IPS-20b (cell line): ENCODE measurements around the gene CCDC112.

Experiments used
- H3K27ac ChIP-seq: one replicate; pipeline ENCODE4 v1.5.1; 2013; ENCODE audit warnings: low read length
- H3K27me3 ChIP-seq: 2 replicates; pipeline ENCODE4 v1.6.1; 2013; ENCODE audit warnings: mild to moderate bottlenecking, low read length, inconsistent platforms; ENCODE audit not compliant: insufficient read depth
- H3K36me3 ChIP-seq: 2 replicates; pipeline ENCODE4 v1.6.1; 2013; ENCODE audit warnings: low read depth, mild to moderate bottlenecking, inconsistent platforms, low read length, moderate library complexity; ENCODE audit not compliant: insufficient read depth
- H3K4me1 ChIP-seq: 2 replicates; pipeline ENCODE4 v1.6.1; 2013; ENCODE audit warnings: mild to moderate bottlenecking, control low read depth, inconsistent platforms, low read length, moderate library complexity; ENCODE audit not compliant: insufficient read depth
- H3K4me3 ChIP-seq: 2 replicates; pipeline ENCODE4 v1.5.1; 2013; ENCODE audit warnings: mild to moderate bottlenecking, low read length, inconsistent platforms
- H3K9ac ChIP-seq: 2 replicates; pipeline ENCODE4 v1.6.1; 2013; ENCODE audit warnings: low read depth, mild to moderate bottlenecking, inconsistent platforms, low read length, moderate library complexity
- H3K9me3 ChIP-seq: 2 replicates; pipeline ENCODE4 v1.6.1; 2013; ENCODE audit warnings: mild to moderate bottlenecking, low read depth, low read length, inconsistent platforms; ENCODE audit not compliant: insufficient read depth

CCDC112 gene

GRCh38 chr5:115296124-115297022, at the start of gene CCDC112:
Gene CCDC112, minus strand, starts transcription at chr5:115296654. Its CDS starts 111 bp downstream, at chr5:115296543.
- Histone ChIP-seq H3K27me3 (no peaks in the 10 kb centered on the region), H3K27ac (peak within 1 kb of the TSS; percentile 61)

DNA sequence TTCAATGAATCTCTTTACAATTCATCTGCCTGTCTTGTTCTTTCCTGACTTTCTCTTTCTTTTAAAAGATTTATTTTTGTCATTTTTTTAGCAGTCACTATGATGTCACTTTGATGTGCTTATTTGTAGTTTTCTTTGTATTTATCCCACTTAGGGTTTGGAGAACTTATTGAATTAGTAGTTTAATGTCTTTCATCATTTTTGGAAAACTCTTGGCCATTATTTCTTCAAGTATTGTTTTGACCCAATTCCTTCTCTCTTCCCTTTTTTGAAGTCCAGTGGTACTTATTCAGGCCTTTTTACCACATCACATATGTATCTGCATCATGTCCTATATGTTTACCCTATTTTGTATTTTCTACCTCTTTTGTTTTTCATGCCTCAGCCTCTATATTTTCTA, 48.9 kb upstream of the CCDC112 start:
- no peaks in the 10 kb centered on the region for H3K9me3 ChIP-seq
- no peaks in the 10 kb centered on the region for H3K27me3 ChIP-seq
- H3K4me1 ChIP-seq: no peaks in the 10 kb centered on the region
- no peak overlapping the region for H3K27ac ChIP-seq
- H3K9ac ChIP-seq: no peak overlapping the region
- no peaks in the 10 kb centered on the region for H3K36me3 ChIP-seq
- no peak overlapping the region for H3K4me3 ChIP-seq

More at GRCh38 chr5:115296124-115297022, at the start of gene CCDC112:
- Histone ChIP-seq H3K36me3 (no peaks in the 10 kb centered on the region), H3K4me1 (peaks cover 3% of the 10 kb centered on the region; the same call in 1 of the 2 replicates), H3K9me3 (no peaks in the 10 kb centered on the region), H3K9ac (peak within 1 kb of the TSS; percentile 93), H3K4me3 (peak within 1 kb of the TSS; percentile 92)

- Histone ChIP-seq H3K4me1 (no peaks in the 10 kb centered on the region), H3K4me3 (no peak overlapping the region), H3K9ac (no peak overlapping the region), H3K27me3 (no peaks in the 10 kb centered on the region), H3K27ac (no peak overlapping the region), H3K36me3 (no peaks in the 10 kb centered on the region), H3K9me3 (no peaks in the 10 kb centered on the region)
Observed at GRCh38 chr5:115343855-115344254, 47.4 kb upstream of the CCDC112 start.

DNA sequence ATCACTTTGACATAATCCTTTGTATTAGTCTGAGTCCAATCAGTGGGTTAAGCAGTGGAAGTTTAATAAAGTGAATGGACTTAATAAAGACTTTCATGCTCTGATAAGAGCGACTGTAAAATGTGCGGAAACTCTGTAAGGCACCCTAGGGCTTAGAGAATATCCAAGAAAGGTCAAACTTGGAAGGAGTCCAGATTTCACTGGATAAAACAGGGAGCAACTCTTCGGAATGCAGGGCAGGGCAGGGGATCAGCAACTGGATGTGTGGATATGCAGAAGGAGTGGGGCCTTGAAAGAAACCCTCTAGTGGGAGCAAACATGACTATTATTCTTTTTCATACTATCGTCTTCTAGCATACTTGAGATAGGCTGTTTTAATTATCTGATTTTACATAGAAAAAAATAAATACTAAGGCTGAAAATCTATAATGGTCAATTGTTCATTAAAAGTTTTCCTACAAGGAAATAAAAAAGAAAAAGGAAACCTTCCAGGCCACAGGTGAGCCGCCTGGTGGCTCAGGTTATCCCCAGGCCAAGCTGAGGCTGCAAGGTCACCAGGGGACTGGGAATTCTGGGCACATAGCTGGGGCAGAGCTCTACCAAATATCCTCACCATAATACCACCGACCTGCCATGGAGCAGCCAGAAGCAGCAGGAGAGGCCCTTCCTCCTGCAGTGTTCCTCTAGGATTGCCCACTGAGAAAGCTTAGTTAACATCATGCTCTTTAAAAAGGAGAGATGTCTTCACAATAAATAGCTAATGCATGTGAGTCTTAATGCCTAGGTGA, 46.3 kb upstream of the CCDC112 start:
- H3K36me3 ChIP-seq: no peaks in the 10 kb centered on the region
- no peak overlapping the region for H3K9ac ChIP-seq
- H3K27me3 ChIP-seq: no peaks in the 10 kb centered on the region
- H3K9me3 ChIP-seq: no peaks in the 10 kb centered on the region
- no peak overlapping the region for H3K4me3 ChIP-seq
- H3K4me1 ChIP-seq: no peaks in the 10 kb centered on the region
- no peak overlapping the region for H3K27ac ChIP-seq

- Histone ChIP-seq H3K9me3 (no peaks in the 10 kb centered on the region), H3K4me1 (no peaks in the 10 kb centered on the region), H3K9ac (no peak overlapping the region), H3K27me3 (no peaks in the 10 kb centered on the region), H3K36me3 (no peaks in the 10 kb centered on the region), H3K4me3 (no peak overlapping the region), H3K27ac (no peak overlapping the region)
Observed at GRCh38 chr5:115341745-115342144, 45.3 kb upstream of the CCDC112 start.

DNA sequence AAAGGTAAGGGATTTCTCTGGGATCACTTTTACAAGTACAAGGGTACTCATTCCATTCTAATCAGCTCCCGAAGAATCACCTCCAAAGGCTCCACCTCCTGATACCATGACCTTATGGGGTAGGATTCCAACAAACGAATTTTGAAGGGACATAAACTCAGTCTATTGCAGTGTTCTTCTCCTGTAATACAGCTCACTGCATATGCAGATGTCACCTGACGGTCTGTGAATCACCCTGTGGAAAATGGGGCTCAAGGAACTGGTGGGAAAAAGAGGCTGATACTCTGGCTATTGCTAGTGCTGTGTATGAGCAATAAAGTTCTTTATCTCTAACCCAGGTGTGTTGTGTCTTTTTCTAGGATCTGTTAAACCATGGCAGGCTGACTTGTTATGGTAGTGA, 42.4 kb upstream of the CCDC112 start:
- H3K27me3 ChIP-seq: no peaks in the 10 kb centered on the region
- H3K9me3 ChIP-seq: no peaks in the 10 kb centered on the region
- no peak overlapping the region for H3K4me3 ChIP-seq
- no peaks in the 10 kb centered on the region for H3K4me1 ChIP-seq
- no peaks in the 10 kb centered on the region for H3K36me3 ChIP-seq
- H3K9ac ChIP-seq: no peak overlapping the region
- H3K27ac ChIP-seq: no peak overlapping the region

- no peaks in the 10 kb centered on the region for H3K4me1 ChIP-seq
- no peak overlapping the region for H3K4me3 ChIP-seq
- no peaks in the 10 kb centered on the region for H3K27me3 ChIP-seq
- no peak overlapping the region for H3K27ac ChIP-seq
- H3K36me3 ChIP-seq: no peaks in the 10 kb centered on the region
- no peak overlapping the region for H3K9ac ChIP-seq
- H3K9me3 ChIP-seq: no peaks in the 10 kb centered on the region
Observed at GRCh38 chr5:115337882-115338281, 41.4 kb upstream of the CCDC112 start.

DNA sequence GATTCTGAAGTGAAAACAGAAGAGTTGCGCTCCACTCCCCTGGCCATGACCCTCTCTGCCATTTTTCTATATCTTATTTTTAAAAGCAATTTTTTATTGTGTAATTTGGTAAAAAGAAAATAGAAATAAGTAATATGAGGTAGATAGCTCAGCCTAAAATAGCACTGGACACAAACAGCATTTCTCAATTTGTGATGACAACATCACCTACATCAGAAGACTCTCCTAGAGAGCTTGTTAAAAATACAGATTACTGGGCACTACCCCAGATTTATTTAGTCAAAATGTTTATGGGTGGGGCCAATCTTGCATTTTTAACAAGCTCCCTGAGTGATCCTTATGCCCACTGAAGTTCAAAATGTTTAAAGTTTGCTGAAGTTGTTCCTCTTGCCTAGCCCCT, 40.5 kb upstream of the CCDC112 start:
- H3K27me3 ChIP-seq: no peaks in the 10 kb centered on the region
- no peak overlapping the region for H3K9ac ChIP-seq
- H3K27ac ChIP-seq: no peak overlapping the region
- H3K4me3 ChIP-seq: no peak overlapping the region
- H3K9me3 ChIP-seq: no peaks in the 10 kb centered on the region
- no peaks in the 10 kb centered on the region for H3K36me3 ChIP-seq
- no peaks in the 10 kb centered on the region for H3K4me1 ChIP-seq

GRCh38 chr5:115336201-115336720, 39.8 kb upstream of the CCDC112 start:
- Histone ChIP-seq H3K27me3 (no peaks in the 10 kb centered on the region), H3K9me3 (no peaks in the 10 kb centered on the region)

GRCh38 chr5:115335301-115335700, 38.8 kb upstream of the CCDC112 start:
- no peaks in the 10 kb centered on the region for H3K36me3 ChIP-seq
- H3K4me3 ChIP-seq: no peak overlapping the region

More at GRCh38 chr5:115336201-115336720, 39.8 kb upstream of the CCDC112 start:
- H3K4me3 ChIP-seq: no peak overlapping the region
- no peaks in the 10 kb centered on the region for H3K4me1 ChIP-seq
- no peak overlapping the region for H3K9ac ChIP-seq
- no peak overlapping the region for H3K27ac ChIP-seq
- H3K36me3 ChIP-seq: no peaks in the 10 kb centered on the region

DNA sequence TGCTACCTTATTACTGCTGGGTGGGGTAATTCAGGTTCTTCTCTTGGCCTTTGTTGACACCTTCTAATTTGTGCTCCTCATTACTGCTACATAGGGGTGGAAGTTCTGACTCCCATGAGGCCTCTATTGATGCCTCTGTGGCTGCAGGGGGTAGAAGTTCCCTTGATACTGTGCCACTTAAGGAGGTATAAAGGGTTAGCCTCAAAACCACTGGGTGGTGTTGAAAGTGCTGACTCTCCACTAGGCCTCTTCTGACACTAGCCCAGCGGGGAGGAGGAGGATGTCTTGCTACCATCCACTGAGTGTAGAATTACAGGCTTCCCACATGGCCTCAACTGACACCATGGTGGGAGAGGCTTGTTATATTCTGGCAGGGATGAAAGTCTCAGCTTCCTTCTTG, 36.7 kb upstream of the CCDC112 start:
- Histone ChIP-seq H3K4me1 (peaks cover 11% of the 10 kb centered on the region; the same call in 1 of the 2 replicates), H3K36me3 (no peaks in the 10 kb centered on the region), H3K27ac (no peak overlapping the region), H3K27me3 (no peaks in the 10 kb centered on the region), H3K4me3 (no peak overlapping the region), H3K9ac (no peak overlapping the region), H3K9me3 (no peaks in the 10 kb centered on the region)

More at GRCh38 chr5:115335301-115335700, 38.8 kb upstream of the CCDC112 start:
- no peak overlapping the region for H3K9ac ChIP-seq
- no peak overlapping the region for H3K27ac ChIP-seq
- H3K9me3 ChIP-seq: no peaks in the 10 kb centered on the region
- H3K4me1 ChIP-seq: no peaks in the 10 kb centered on the region; the same call in 1 of the 2 replicates
- H3K27me3 ChIP-seq: no peaks in the 10 kb centered on the region
